A549 (cell line): ENCODE measurements around the gene NEU3. TPM values are rescaled to one million over a fixed set of nuclear protein-coding genes. Genes with fewer than 3 reads are reported as not detected.

ENCODE experiments used
- ATAC-seq, 2 experiments: fragments of 200-7000 bp in 1 of 2; fragments of >200 bp in 1 of 2; cut with Nextera tagmentation in 1 of 2; cut with Tn5 transposase in 1 of 2; 3 replicates each; pipeline versions ENCODE4 v1.8.0 to v1.9.1; 2018 to 2020; ENCODE audit warnings: mild to moderate bottlenecking in 1 of 2, moderate library complexity in 1 of 2
- CTCF ChIA-PET: fragments of 300-600 bp; sonication (Branson Sonifier 250); formaldehyde crosslinking; extraction: SDS; loops from one replicate; lab custom pipeline; 2021; ENCODE audit warnings: antibody characterized with exemption, inconsistent platforms; lab: Yijun Ruan, JAX
- POLR2A ChIA-PET: fragments of 350-600 bp; formaldehyde crosslinking; extraction: SDS; loops from one replicate; lab custom pipeline; 2021; ENCODE audit warnings: antibody characterized with exemption, inconsistent platforms; lab: Yijun Ruan, JAX
- DNase-seq, 2 experiments: peaks; one replicate each; pipeline versions ENCODE4 v3.0.0 to v3.0.0-alpha.2; 2011 to 2016; ENCODE audit warnings: low read depth in 1 of 2, low spot score in 1 of 2
- FAIRE-seq: peaks from 2 replicates; lab custom pipeline; 2011; peaks lifted over from hg19 to GRCh38; lab: Jason Lieb, UNC
- H3K27ac ChIP-seq, 2 experiments: fragments of >200 bp; sonication (Bioruptor Twin); formaldehyde crosslinking; 3 replicates each; pipeline ENCODE4 v1.5.1; 2016 to 2017
- H3K4me1 ChIP-seq: fragments of >200 bp; sonication (Bioruptor Twin); formaldehyde crosslinking; 3 replicates; pipeline ENCODE4 v1.6.1; 2016
- H3K4me2 ChIP-seq: fragments of >200 bp; sonication (Bioruptor Twin); formaldehyde crosslinking; 3 replicates; pipeline ENCODE4 v1.6.1; 2016
- H3K4me3 ChIP-seq: fragments of >200 bp; sonication (Bioruptor Twin); formaldehyde crosslinking; 3 replicates; pipeline ENCODE4 v1.5.1; 2016
- H3K9me3 ChIP-seq: fragments of >200 bp; sonication (Bioruptor Twin); formaldehyde crosslinking; 3 replicates; pipeline ENCODE4 v1.6.1; 2016
- BCL3 ChIP-seq: fragments of >200 bp; sonication (Bioruptor Twin); formaldehyde crosslinking; IDR thresholded peaks from 3 replicates; pipeline ENCODE4 v1.6.1; 2016
- CHD4 ChIP-seq: fragments of 200-600 bp; sonication (generic); IDR thresholded peaks from 2 replicates; pipeline ENCODE4 v1.6.1; 2016; ENCODE audit warnings: antibody characterized with exemption, mild to moderate bottlenecking, borderline replicate concordance
- E2F6 ChIP-seq: IDR thresholded peaks from 2 replicates; pipeline ENCODE4 v1.6.1; 2012; ENCODE audit warnings: low read depth, borderline replicate concordance
- EHMT2 ChIP-seq: fragments of 200-600 bp; sonication (generic); IDR thresholded peaks from 2 replicates; pipeline ENCODE4 v1.6.1; 2016; ENCODE audit warnings: antibody characterized with exemption, low read depth, mild to moderate bottlenecking, moderate library complexity
- ELK1 ChIP-seq: fragments of 150-350 bp; IDR thresholded peaks from 2 replicates; pipeline ENCODE4 v1.6.1; 2014; ENCODE audit warnings: low read depth, mild to moderate bottlenecking, low read length
- ESRRA ChIP-seq: fragments of 150-350 bp; IDR thresholded peaks from 2 replicates; pipeline ENCODE4 v1.6.1; 2014; ENCODE audit warnings: mild to moderate bottlenecking, low read length, borderline replicate concordance
- HDAC2 ChIP-seq: fragments of 200-600 bp; sonication (generic); IDR thresholded peaks from 2 replicates; pipeline ENCODE4 v1.6.1; 2016
- HES2 ChIP-seq: fragments of >200 bp; sonication (Bioruptor Twin); formaldehyde crosslinking; IDR thresholded peaks from 2 replicates; pipeline ENCODE4 v1.6.1; 2016
- HOXB13 ChIP-seq: fragments of 250-450 bp; sonication (Bioruptor Pico); IDR thresholded peaks from 2 replicates; pipeline ENCODE4 v1.5.0; 2020; ENCODE audit warnings: low read depth, mild to moderate bottlenecking, moderate library complexity
- JUN ChIP-seq, 2 experiments: fragments of >200 bp; sonication (Bioruptor Twin); formaldehyde crosslinking; IDR thresholded peaks; 2 replicates in 1 of 2; 3 replicates in 1 of 2; pipeline ENCODE4 v1.6.1; 2016 to 2017
- KDM1A ChIP-seq: fragments of 200-600 bp; sonication (generic); IDR thresholded peaks from 2 replicates; pipeline ENCODE4 v1.6.1; 2016; ENCODE audit warnings: low read depth, mild to moderate bottlenecking
- MAX ChIP-seq: IDR thresholded peaks from 2 replicates; pipeline ENCODE4 v1.6.1; 2012
- MAZ ChIP-seq: fragments of 150-350 bp; IDR thresholded peaks from 2 replicates; pipeline ENCODE4 v1.6.1; 2014; ENCODE audit warnings: antibody characterized with exemption, low read depth, low read length, borderline replicate concordance
- NPAS2 ChIP-seq: fragments of 250-450 bp; sonication (Bioruptor Pico); IDR thresholded peaks from 2 replicates; pipeline ENCODE4 v1.8.0; 2022; ENCODE audit warnings: mild to moderate bottlenecking, moderate library complexity, borderline replicate concordance
- PBX3 ChIP-seq: IDR thresholded peaks from 2 replicates; pipeline ENCODE4 v1.6.1; 2012
- PHF8 ChIP-seq: fragments of 200-600 bp; sonication (generic); IDR thresholded peaks from 2 replicates; pipeline ENCODE4 v1.6.1; 2016; ENCODE audit warnings: low read depth, mild to moderate bottlenecking, antibody characterized with exemption, moderate library complexity, borderline replicate concordance
- POLR2A ChIP-seq: IDR thresholded peaks from 2 replicates; pipeline ENCODE4 v1.6.1; 2012; ENCODE audit warnings: mild to moderate bottlenecking, low read length
- POLR2AphosphoS2 ChIP-seq: conservative IDR thresholded peaks from 2 replicates; pipeline ENCODE4 v1.6.1; 2012; ENCODE audit warnings: low read length, improper control_type of control experiment, inconsistent platforms
- RCOR1 ChIP-seq: fragments of 150-350 bp; IDR thresholded peaks from 2 replicates; pipeline ENCODE4 v1.6.1; 2014; ENCODE audit warnings: antibody characterized with exemption, low read length, low read depth
- RFX5 ChIP-seq: fragments of 450-650 bp; IDR thresholded peaks from 2 replicates; pipeline ENCODE4 v1.7.1; 2014; ENCODE audit warnings: antibody characterized with exemption, mild to moderate bottlenecking, moderate library complexity
- SMC3 ChIP-seq: fragments of >200 bp; sonication (Bioruptor Twin); formaldehyde crosslinking; IDR thresholded peaks from 3 replicates; pipeline ENCODE4 v1.6.1; 2018; ENCODE audit warnings: inconsistent platforms
- SREBF2 ChIP-seq: fragments of 450-650 bp; IDR thresholded peaks from 2 replicates; pipeline ENCODE4 v1.6.1; 2014; ENCODE audit warnings: mild to moderate bottlenecking, moderate library complexity
- ZC3H11A ChIP-seq: fragments of 450-650 bp; IDR thresholded peaks from 2 replicates; pipeline ENCODE4 v1.6.1; 2014; ENCODE audit warnings: antibody characterized with exemption, mild to moderate bottlenecking
- WGBS: methylation state at CpG from one replicate; pipeline ENCODE4 v1.1.6; 2017; ENCODE audit errors: missing lambda C conversion rate; 5-methylcytosine and 5-hydroxymethylcytosine counted together
- polyA minus RNA-seq: library from RNA; depleted of rRNA, polyadenylated mRNA; stranded (reverse); fragments of >200 nt; gene quantifications from 2 replicates; pipeline ENCODE4 v1.2.3, GENCODE V29; 2011; rRNA and poly(A)+ RNA removed
- polyA plus RNA-seq, 4 experiments: library from polyadenylated mRNA; depleted of rRNA in 3 of 4; stranded (reverse); fragments of >200 nt; fragmentation: RNase III in 1 of 4; extraction: RNeasy Plus Mini Kit Qiagen cat#74134 plus additional on column Dnase treatment in 1 of 4; gene quantifications; 2 replicates in 3 of 4; 3 replicates in 1 of 4; pipeline ENCODE4 v1.2.3, GENCODE V29; 2011 to 2017

Gene NEU3
- 5.5 and 6.2 TPM in 2 replicates for polyA plus RNA-seq (2011; rRNA removed)
- 2.4 and 3.4 TPM in 2 replicates for polyA plus RNA-seq (2012; cell fraction: cytosol; rRNA removed)
- 8.3 and 9.8 TPM in 2 replicates for polyA plus RNA-seq (2012; cell fraction: nucleus; rRNA removed)
- polyA plus RNA-seq (2017; fragmentation: RNase III; extraction: RNeasy Plus Mini Kit Qiagen cat#74134 plus additional on column Dnase treatment) = 3.5 to 4.4 TPM (median 4.0 TPM) in 3 replicates
- polyA minus RNA-seq = 18.3 and 21.4 TPM in 2 replicates

GRCh38 chr11:74988541-74989259, at the start of gene NEU3:
Gene NEU3, plus strand, starts transcription at chr11:74988933. Its CDS starts 128 bp downstream, at chr11:74989061.
- ChIA-PET CTCF (interaction anchor here (0.7 to 2.6 kb wide), 6 partner anchors 16 to 253 kb away, joined by 3 to 14 read pairs (median 3); partner anchors contain the start of gene TPBGL), POLR2A (interaction anchor here (0.6 to 1.6 kb wide), 11 partner anchors 9 to 268 kb away, joined by 3 to 8 read pairs (median 3); partner anchors contain the start of genes SPCS2 and XRRA1)
- peaks cover 12% of the 10 kb centered on the region; the same call in 2 of the 3 replicates for H3K4me1 ChIP-seq
- ATAC-seq (peak; percentile 95 to 98), FAIRE-seq (no peak), DNase-seq (peak; percentile 79 to 81)
- no peaks in the 10 kb centered on the region for H3K9me3 ChIP-seq
- WGBS = 4% methylated on average over 40 of the region's 46 CpGs
- peak within 1 kb of the TSS; percentile 92 for H3K4me3 ChIP-seq
- H3K27ac ChIP-seq = peak within 1 kb of the TSS; percentile 86 to 89
- TF ChIP-seq ESRRA (no peak), PHF8 (peak; percentile 51; the same call in 1 of the 2 replicates), HDAC2 (no peak), HES2 (no peak), EHMT2 (no peak), MAX (0 out of 2 replicates have a peak, but pooled peaks have one; percentile 31), JUN (IDR thresholded peaks at IDR 0.05) (peak in 1 of 2 experiments; percentile 68; a peak in 2 of 5 replicates), MAZ (no peak), KDM1A (no peak), ZC3H11A (no peak), SREBF2 (no peak), BCL3 (peak; percentile 44; the same call in 1 of the 3 replicates), SMC3 (no peak), E2F6 (peak; percentile 31; the same call in 1 of the 2 replicates), CHD4 (no peak), POLR2AphosphoS2 (peak; percentile 26; the same call in 1 of the 2 replicates), NPAS2 (no peak), ELK1 (no peak), RFX5 (no peak), HOXB13 (CRISPR knock-in tag) (no peak), PBX3 (0 out of 2 replicates have a peak, but pooled peaks have one; percentile 43), RCOR1 (no peak), POLR2A (peak; percentile 67)
- H3K4me2 ChIP-seq = peak within 1 kb of the TSS; percentile 94
